Muscle of back (tissue), 11 donors: ENCODE data around the gene KDM7A. TPM values are rescaled to one million over a fixed set of nuclear protein-coding genes. Genes with fewer than 3 reads are reported as not detected.

Source experiments
- DNase-seq, 3 donors: peaks; one replicate each; pipeline versions ENCODE4 v3.0.0 to v3.0.0-alpha.2; 2013
- polyA plus RNA-seq, 10 donors: library from polyadenylated mRNA; unstranded; fragments of 120-200 nt; gene quantifications; one replicate each; pipeline ENCODE4 v1.2.1, GENCODE V29; 2013; ENCODE audit not compliant: insufficient read length in 10 of 10

The KDM7A gene
- polyA plus RNA-seq, 10 donors, result 5.9 to 12.0 (median 8.9) TPM

DNA sequence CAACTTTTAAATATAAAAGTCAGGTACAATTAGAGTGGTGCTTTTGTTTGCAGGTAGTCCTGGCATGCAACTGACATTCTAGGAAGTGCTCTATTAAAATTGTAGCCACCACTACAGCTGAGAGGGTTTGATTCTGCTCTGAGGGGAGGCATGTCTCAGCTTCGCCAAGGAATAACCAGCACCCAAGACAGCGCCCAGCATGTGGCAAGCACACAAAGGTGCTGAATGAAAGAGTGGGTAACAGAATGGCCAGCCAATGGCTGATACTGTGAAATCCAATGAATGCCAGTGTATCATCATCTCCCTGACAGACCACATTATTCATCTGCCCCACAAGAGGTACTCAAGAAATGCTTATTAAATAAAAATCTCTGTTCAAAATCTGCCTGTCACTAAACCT, 121.0 kb downstream of the KDM7A start:
- DNase-seq, result no peak

DNA sequence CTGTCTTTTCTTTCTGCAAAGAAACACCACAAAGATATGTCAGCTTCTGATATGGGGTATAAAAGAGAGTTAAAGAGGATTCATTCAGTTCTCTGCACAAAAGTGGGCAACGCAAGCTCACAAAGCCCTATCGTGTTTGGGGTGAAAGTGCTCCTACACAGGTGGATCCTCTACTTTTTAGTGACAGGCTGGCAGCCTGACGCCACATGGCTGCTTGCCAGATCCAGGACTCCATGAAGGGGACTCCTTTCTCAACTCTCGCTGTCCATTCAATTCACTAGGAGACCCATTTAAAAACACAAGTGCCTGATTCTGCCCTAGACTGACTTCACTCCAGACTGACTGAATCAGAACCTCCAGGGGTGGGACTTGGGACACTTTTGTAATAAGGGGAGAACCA, 122.0 kb downstream of the KDM7A start:
- DNase-seq, result no peak

- DNase-seq, result no peak
Measured at GRCh38 chr7:140053812-140054539, 122.8 kb downstream of the KDM7A start.

DNA sequence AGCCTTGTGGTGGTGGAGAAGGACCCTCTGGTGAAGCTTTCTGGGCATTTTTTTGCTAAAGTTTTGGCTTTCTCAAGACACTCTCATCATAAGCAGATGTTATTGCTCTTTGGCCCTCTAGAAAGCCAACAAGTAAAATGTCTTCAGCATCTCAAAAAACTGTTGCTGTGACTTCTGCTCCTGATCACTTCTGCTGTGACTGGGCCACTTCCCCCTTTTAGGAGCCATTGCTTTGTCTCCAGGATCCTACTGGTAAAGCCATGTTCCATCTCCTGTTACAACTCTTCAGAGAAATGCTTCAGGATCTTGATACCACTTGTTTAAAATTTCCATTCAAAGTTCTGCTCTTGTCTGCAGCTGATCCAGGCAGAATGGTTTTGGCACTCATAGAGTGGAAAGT, 125.0 kb downstream of the KDM7A start:
- no peak for DNase-seq

- no peak for DNase-seq
Measured at GRCh38 chr7:140050100-140050499, 126.7 kb downstream of the KDM7A start.

- DNase-seq, result no peak
Measured at GRCh38 chr7:140049339-140050024, 127.3 kb downstream of the KDM7A start.

- no peak for DNase-seq
Measured at GRCh38 chr7:140048989-140049338, 127.8 kb downstream of the KDM7A start.

DNA sequence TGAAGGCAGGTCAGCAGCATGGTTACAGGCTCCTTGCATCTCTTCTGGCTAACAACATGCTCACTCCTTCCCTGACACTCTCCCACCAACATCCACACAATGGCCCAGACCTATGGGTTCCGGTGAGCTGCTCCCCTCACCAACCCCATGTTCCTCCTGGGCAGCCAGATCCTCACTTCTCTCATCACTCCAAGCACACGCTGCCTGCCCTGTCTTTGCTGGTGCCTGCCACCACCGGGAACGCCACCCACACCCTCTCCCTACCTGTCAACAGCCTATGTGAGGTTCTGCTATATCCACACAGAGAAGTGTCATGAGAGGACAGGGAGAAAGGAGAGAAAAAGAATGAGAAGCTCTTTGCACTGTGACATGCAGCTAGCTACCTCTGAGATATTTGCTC, 128.6 kb downstream of the KDM7A start:
- DNase-seq, result no peak

- no peak for DNase-seq
Measured at GRCh38 chr7:140047197-140047596, 129.6 kb downstream of the KDM7A start.

DNA sequence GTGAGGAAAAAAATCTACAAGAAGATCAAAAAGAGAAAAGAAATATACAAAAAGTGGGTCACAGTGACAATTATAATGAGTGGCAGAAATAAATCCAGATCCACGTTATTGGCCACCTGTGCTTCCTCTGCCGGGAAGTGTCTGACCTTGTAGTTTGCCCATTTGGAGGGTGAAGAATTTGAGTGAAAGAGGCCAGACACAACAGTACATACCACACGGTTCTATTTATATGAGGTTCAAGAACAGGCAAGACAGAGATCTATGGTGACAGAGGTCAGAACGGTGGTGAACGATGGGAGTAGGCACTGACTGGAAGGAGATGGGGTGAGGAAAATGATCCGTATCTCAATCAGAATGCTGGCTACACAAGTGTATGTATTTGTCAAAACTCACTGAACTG, 131.1 kb downstream of the KDM7A start:
- no peak for DNase-seq

DNA sequence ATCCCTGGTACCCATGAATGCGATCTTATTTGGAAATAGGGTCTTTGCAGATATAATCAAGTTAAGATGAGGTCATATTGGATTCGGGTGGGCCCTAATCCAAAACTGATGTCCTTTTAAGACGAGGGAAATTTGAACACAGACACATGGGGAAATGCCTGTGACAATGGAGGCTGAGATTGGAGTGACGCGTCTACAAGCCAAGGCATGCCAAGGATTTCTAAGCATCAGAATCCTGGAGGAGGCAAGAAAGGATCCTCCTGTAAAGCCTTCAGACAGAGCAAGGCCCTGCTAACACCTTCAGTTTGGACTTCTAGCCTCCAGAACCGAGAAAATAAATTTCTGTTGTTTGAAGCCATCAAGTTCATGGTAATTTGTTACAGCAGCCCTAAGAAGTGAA, 132.5 kb downstream of the KDM7A start:
- no peak for DNase-seq

- no peak for DNase-seq
Measured at GRCh38 chr7:140042386-140042670, 134.5 kb downstream of the KDM7A start.

- no peak for DNase-seq
Measured at GRCh38 chr7:140041659-140042385, 135.0 kb downstream of the KDM7A start.

- no peak for DNase-seq
Measured at GRCh38 chr7:140039896-140040295, 136.9 kb downstream of the KDM7A start.

DNA sequence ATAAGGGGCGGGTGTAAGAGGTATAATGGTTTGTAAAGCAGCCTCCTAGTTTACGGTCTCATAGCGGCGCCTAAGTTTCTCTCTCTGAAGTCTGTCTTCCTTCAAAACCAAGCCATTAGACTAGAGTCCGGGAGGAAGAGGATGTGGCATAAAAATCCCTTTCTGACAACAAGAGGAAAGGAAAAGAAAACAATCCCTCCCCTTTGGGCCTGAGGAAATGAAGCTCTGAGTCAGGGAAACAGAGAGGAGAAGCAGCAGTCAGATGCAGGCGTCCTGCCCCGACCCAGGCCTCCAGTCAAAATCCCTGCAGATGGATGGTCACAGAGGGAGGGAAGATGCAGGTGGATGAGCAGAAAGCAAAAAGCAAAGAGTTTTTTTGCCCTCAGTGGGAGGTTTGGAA, 137.7 kb downstream of the KDM7A start:
- DNase-seq, result peak in 1 of 3 donors; percentile 23

DNA sequence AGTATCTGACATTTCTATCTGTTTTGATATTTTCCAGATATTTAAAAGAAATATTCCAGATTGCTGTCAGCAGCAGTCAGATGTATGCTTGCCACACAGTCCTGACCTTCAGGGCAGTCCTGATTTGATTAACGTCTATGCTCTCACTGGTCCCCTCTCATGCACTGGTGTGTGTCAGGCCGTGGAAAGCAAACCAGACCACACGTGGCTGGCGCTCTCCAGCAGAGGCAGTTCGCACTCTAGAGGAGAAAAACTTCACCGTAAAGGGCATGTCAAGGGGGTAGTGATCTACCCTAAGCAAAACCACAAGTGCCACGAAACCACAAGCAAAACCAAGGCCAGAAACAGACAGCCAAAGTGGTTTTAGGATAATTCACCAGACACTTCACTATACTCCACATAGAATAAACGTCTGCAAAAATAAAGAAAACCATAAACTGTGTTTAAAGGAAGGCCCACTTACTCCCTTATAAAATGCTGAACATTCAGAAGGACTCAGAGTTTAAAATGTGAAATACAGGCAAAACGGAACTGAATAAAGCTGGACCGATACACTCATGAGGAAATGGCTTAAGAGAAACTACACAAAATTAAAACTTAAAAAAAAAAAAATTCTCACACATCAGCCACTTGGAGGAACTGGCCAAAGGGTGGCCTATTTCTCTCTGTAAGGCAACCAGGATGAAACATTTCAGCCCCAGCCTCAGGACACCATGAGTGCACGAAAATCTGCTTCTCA, 140.4 kb downstream of the KDM7A start:
- DNase-seq, result no peak

DNA sequence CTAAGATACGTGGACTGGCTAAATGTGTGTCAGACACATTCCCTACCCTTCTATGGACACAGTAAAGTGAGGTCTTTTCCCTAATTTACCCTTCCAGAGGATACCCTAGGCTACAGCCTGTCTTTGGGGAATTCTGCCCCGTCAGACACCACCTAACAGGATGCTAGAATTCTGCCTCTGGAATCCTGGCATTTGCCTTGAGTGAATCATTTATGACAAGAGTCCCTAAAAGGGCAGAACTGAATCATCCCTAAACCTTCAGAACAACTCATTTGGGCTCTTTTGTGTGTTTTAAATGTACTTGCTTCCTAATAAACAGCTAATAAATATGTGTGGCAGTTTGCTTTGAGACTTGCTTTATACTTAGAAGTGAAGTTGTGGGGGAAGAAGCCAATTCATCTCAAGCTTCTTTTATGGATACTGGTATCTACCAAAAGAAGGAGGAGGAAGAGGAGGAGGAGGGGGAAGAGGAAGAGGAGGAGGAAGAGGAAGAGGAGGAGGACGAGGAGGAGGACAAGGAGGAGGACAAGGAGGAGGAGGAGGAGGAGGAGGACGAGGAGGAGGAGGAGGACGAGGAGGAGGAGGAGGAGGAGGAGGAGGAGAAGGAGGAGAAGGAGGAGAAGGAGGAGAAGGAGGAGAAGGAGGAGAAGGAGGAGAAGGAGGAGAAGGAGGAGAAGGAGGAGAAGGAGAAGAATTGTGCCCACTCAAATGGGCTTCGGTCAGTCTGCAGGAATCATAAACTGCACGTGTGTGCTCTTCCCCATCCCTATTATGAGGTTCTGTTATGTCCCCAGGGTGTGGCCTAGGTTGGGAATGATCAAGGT, 141.2 kb downstream of the KDM7A start:
- peak in 1 of 3 donors; percentile 47 for DNase-seq
